Ovary (tissue), 9 donors: ENCODE data around the gene DBH. TPM values are rescaled to one million over a fixed set of nuclear protein-coding genes. Genes with fewer than 3 reads are reported as not detected.
A peak's percentile ranks its signal among the peaks of the same experiment; 100 is the strongest.

ENCODE experiments used
- DNase-seq, 5 donors: peaks; one replicate each; pipeline ENCODE4 v3.0.0-alpha.2; 2019 to 2020
- H3K27ac ChIP-seq, 2 donors: fragments of 200-600 bp; one replicate each; pipeline versions ENCODE4 v1.5.1 to v1.8.0; 2019 to 2022
- H3K27me3 ChIP-seq: fragments of 200-600 bp; one replicate; pipeline ENCODE4 v1.8.0; 2022
- H3K36me3 ChIP-seq: fragments of 200-600 bp; sonication (generic); one replicate; pipeline ENCODE4 v1.5.1; 2019
- H3K4me1 ChIP-seq: one replicate; pipeline ENCODE4 v1.8.1; 2013; ENCODE audit warnings: mild to moderate bottlenecking, moderate library complexity; ENCODE audit not compliant: insufficient read depth
- H3K4me3 ChIP-seq: fragments of 200-600 bp; sonication (generic); one replicate; pipeline ENCODE4 v1.5.1; 2017
- H3K9me3 ChIP-seq, 2 donors: fragments of 200-600 bp in 1 of 2; sonication (generic) in 1 of 2; one replicate each; pipeline versions ENCODE4 v1.5.1 to v1.8.1; 2013 to 2019; ENCODE audit warnings: mild to moderate bottlenecking in 1 of 2, moderate library complexity in 1 of 2
- EP300 ChIP-seq: sonication (generic); formaldehyde crosslinking; IDR thresholded peaks from one replicate; pipeline ENCODE4 v1.6.1; 2017; ENCODE audit warnings: antibody characterized with exemption
- POLR2A ChIP-seq: fragments of 450-650 bp; IDR thresholded peaks from one replicate; pipeline ENCODE4 v1.6.1; 2017; ENCODE audit warnings: antibody characterized with exemption, mild to moderate bottlenecking, moderate library complexity
- WGBS, 3 donors: extraction: QIAGEN DNeasy Blood & Tissue Kit in 1 of 3; methylation state at CpG; one replicate each; pipeline versions ENCODE4 v1.1.5 to v1.1.7; 2013 to 2017; 5-methylcytosine and 5-hydroxymethylcytosine counted together
- intact Hi-C, 4 donors: fragments of 100-400 bp; cut with DNase I; formaldehyde crosslinking; loops; one replicate each; pipeline versions ENCODE4 v1.11.0 to v1.15.1; 2022 to 2023
- polyA plus RNA-seq, 2 donors: library from polyadenylated mRNA; stranded (reverse); fragments of 200-250 nt in 1 of 2; fragments of 350-450 nt in 1 of 2; fragmentation: Illumina TruSeq in 1 of 2; extraction: RNeasy Lipid Tissue Mini Kit (QIAGEN cat#74804) in 1 of 2; gene quantifications; one replicate each; pipeline ENCODE4 v1.2.3, GENCODE V29; 2013 to 2014
- total RNA-seq, 7 donors: library from RNA; depleted of rRNA in 2 of 7; stranded (reverse); fragments of >200 nt in 2 of 7; fragmentation: NEBNext Ultra II Directional in 3 of 7; extraction: Animal tissue kit (Norgen Biotek cat#: 25700) in 3 of 7; gene quantifications; one replicate each; pipeline versions ENCODE4 v1.1.0 to v1.2.4, GENCODE V29; 2016 to 2023
- TF ChIP-seq, protein P1 (sequence below), 3 donors: fragments of 450-650 bp in 2 of 3; fragments of 200-600 bp in 1 of 3; IDR thresholded peaks; one replicate each; pipeline versions ENCODE4 v1.5.1 to v1.8.0; 2016 to 2022; ENCODE audit warnings: antibody characterized with exemption in 3 of 3, mild to moderate bottlenecking in 1 of 3
- donor health status: DM: no; HTN: no; CAD: no; lungs with moderate emphysema.
- donor health status: DM: no; HTN: no; CAD: no.
- donor health status: Bipolar disorder and iron deficiency.
- donor health status: DM: yes; HTN: yes; CAD: no.
- donor health status: DM: no; HTN: no; CAD: no.
- donor health status: DM: yes; HTN: yes; CAD: no.

DBH gene
- total and polyA plus RNA-seq, 9 donors: 0.28 TPM; not detected in 8

DNA sequence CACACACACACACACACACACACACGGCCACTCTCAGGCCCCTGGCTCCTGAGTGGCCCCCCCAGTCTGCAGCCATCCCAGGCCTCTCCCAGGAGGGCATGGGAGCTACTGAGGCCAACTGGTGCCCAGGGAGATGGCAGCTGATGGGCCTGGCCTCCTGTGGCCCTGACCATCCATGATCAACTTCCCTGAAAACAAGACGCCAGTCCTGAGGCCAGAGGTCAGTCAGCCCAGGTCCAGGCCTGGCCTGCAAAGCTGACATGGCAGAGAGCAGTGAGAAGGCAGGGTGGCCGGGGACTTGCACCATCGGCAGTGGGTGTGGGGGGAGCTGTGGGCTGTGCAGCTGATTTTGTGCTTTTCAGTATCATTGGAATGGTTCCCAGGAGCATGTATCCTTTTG lies 55.0 kb downstream of the DBH start:
- no peaks in the 10 kb centered on the region for H3K4me1 ChIP-seq
- no peaks in the 10 kb centered on the region for H3K36me3 ChIP-seq
- H3K27me3 ChIP-seq: no peaks in the 10 kb centered on the region
- H3K9me3 ChIP-seq: no peaks in the 10 kb centered on the region
- TF ChIP-seq POLR2A: no peak
- TF ChIP-seq EP300: no peak
- TF ChIP-seq, protein P1, sequence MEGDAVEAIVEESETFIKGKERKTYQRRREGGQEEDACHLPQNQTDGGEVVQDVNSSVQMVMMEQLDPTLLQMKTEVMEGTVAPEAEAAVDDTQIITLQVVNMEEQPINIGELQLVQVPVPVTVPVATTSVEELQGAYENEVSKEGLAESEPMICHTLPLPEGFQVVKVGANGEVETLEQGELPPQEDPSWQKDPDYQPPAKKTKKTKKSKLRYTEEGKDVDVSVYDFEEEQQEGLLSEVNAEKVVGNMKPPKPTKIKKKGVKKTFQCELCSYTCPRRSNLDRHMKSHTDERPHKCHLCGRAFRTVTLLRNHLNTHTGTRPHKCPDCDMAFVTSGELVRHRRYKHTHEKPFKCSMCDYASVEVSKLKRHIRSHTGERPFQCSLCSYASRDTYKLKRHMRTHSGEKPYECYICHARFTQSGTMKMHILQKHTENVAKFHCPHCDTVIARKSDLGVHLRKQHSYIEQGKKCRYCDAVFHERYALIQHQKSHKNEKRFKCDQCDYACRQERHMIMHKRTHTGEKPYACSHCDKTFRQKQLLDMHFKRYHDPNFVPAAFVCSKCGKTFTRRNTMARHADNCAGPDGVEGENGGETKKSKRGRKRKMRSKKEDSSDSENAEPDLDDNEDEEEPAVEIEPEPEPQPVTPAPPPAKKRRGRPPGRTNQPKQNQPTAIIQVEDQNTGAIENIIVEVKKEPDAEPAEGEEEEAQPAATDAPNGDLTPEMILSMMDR (IDR thresholded peaks at IDR 0.05): no peak
- 80 to 91% (median 87%) methylated on average over 4 of the region's 4 CpGs for WGBS, 3 donors
- intact Hi-C loops: no loop called here
- no peak overlapping the region for H3K27ac ChIP-seq
- no peak overlapping the region for H3K4me3 ChIP-seq
- no peak for DNase-seq

DNA sequence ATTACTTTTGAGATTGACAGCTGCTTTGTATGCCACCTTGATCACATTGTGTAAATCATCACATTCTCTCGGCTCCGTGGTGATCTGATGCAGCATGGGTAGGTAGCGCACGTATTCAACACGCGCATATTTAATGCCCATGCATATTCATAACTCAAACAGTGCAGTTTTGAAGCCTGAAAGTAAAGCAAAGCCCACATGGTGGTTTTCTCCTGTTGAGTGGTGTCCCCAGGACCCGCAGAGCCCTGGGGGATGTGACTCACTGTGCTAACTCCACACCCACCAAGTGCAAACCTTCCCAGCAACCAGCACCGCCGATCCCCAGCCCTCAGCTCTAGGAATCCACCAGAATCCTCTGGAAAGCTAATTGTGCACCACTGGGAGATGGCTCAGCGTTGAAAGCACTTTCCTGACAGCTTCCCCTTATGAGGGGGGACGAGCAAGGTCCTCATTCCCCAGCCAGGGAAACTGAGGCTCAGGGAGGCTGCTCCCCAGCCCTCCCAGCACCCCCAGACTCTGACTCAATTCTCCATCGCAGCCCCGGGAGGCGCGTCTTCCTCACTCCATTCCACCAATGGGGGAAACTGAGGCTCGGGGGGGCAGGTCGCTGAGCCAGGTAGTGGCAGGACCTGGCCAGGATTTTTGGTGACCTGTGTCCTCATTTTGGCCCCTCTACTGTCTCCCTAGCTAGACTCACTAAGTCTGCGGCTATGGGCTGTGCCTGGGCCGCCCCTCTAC lies 55.6 kb downstream of the DBH start:
- 90 to 94% (median 93%) methylated on average over 19 of the region's 19 CpGs for WGBS, 3 donors
- no peaks in the 10 kb centered on the region for H3K4me1 ChIP-seq
- H3K27ac ChIP-seq: no peak overlapping the region
- no peaks in the 10 kb centered on the region for H3K36me3 ChIP-seq
- H3K4me3 ChIP-seq: no peak overlapping the region
- peak in 1 of 5 donors; percentile 24 for DNase-seq
- H3K9me3 ChIP-seq: no peaks in the 10 kb centered on the region
- H3K27me3 ChIP-seq: no peaks in the 10 kb centered on the region
- no peak for TF ChIP-seq EP300
- intact Hi-C loops: no loop called here

DNA sequence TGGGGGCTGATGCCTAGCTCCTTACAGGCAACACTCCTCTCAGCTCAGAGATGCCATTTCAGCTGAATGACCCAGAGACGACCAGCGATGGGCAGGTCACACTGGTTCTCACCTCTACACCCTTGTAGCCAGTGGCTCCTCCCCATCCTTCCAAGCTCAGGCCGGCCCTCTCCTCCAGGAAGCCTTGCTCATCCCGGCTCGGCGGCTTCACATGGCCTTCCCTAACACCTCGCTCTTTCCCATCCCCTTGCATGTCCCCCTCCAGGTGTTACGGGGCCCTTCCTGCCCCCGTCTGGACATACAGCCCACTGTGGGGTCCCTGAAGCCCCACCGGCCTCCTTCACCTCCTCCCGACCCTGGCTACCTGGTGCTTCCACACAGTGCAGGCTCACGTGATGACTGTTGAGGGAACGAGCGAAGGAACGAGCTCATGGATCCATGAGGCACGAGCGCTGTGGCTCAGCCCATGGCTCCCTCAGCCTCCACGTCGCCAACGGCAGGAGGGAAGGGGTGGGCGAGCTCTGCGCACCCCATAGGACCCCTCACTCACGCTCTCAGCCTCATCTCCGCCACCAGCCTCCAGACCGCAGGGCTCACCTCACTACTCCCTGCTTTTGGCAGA lies 56.3 kb downstream of the DBH start:
- WGBS, 3 donors: 89 to 94% (median 93%) methylated on average over 25 of the region's 25 CpGs
- no peak overlapping the region for H3K4me3 ChIP-seq
- DNase-seq: no peak
- H3K9me3 ChIP-seq: no peaks in the 10 kb centered on the region
- intact Hi-C loops: no loop called here
- no peaks in the 10 kb centered on the region for H3K4me1 ChIP-seq
- TF ChIP-seq POLR2A (no peak), EP300 (no peak)
- TF ChIP-seq, protein P1 (IDR thresholded peaks at IDR 0.05): no peak
- no peak overlapping the region for H3K27ac ChIP-seq
- H3K27me3 ChIP-seq: no peaks in the 10 kb centered on the region
- H3K36me3 ChIP-seq: no peaks in the 10 kb centered on the region

DNA sequence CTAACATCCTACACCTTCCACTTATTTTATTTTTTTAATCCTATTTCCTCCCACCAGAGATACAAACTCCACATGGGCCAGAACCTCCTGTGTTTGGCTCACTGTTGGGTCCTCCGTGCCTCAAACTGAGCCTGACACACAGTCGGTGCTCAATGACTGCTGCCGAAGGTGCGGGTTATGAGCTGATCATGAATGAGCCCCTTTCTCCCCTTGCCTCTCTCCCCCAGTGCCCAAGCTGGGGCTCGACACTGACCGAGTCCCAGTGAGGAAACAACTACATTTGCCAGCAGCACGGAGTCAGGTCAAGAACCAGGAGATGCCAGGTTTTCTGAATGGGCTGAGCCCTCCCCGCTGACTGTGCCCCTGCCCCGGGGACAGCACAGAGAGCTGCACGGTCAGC lies 57.0 kb downstream of the DBH start:
- Histone ChIP-seq H3K4me1 (no peaks in the 10 kb centered on the region), H3K9me3 (no peaks in the 10 kb centered on the region), H3K27ac (no peak overlapping the region), H3K27me3 (no peaks in the 10 kb centered on the region), H3K4me3 (no peak overlapping the region), H3K36me3 (no peaks in the 10 kb centered on the region)
- no peak for DNase-seq
- WGBS, 3 donors: 91 to 95% (median 93%) methylated on average over 10 of the region's 10 CpGs
- intact Hi-C loops: no loop called here
- TF ChIP-seq EP300 (no peak), POLR2A (no peak)
- TF ChIP-seq, protein P1 (IDR thresholded peaks at IDR 0.05): no peak
